Common myeloid progenitor, CD34-positive (primary cell): ENCODE results near the gene GCSAM.

Experiments used
- CTCF ChIA-PET: fragments of 350-600 bp; sonication (Branson Sonifier 250); formaldehyde crosslinking; loops from one replicate; lab custom pipeline; 2021; ENCODE audit warnings: antibody characterized with exemption; lab: Charles Lee
- POLR2A ChIA-PET: fragments of 350-600 bp; sonication (Branson Sonifier 250); formaldehyde crosslinking; loops from one replicate; lab custom pipeline; 2021; ENCODE audit warnings: antibody characterized with exemption; lab: Charles Lee
- DNase-seq, 3 donors: peaks; one replicate each; pipeline versions ENCODE4 v3.0.0 to v3.0.0-alpha.2; 2013
- H3K27ac ChIP-seq, 2 experiments: 1 replicate in 1 of 2; 2 replicates in 1 of 2; pipeline ENCODE4 v1.7.0; 2013; ENCODE audit warnings: inconsistent platforms in 2 of 2, low read length in 2 of 2, mild to moderate bottlenecking in 2 of 2, low read depth in 1 of 2, moderate library complexity in 1 of 2; ENCODE audit not compliant: severe bottlenecking in 2 of 2, insufficient read depth in 1 of 2, poor library complexity in 1 of 2
- H3K27me3 ChIP-seq, 5 experiments: replicated peaks in 2 of 5; 1 replicate in 3 of 5; 2 replicates in 2 of 5; pipeline versions ENCODE4 v1.6.1 to v1.7.0; 2013; ENCODE audit warnings: low read length in 4 of 5, mild to moderate bottlenecking in 2 of 5, moderate library complexity in 2 of 5, inconsistent platforms in 1 of 5; ENCODE audit not compliant: insufficient read depth in 5 of 5, control insufficient read depth in 4 of 5
- H3K36me3 ChIP-seq, 4 experiments: 1 replicate in 2 of 4; 2 replicates in 2 of 4; pipeline versions ENCODE4 v1.6.1 to v1.7.0; 2013; ENCODE audit warnings: low read length in 3 of 4, control low read depth in 1 of 4, mild to moderate bottlenecking in 1 of 4; ENCODE audit not compliant: control insufficient read depth in 4 of 4, insufficient read depth in 4 of 4
- H3K4me1 ChIP-seq, 4 experiments: 1 replicate in 3 of 4; 2 replicates in 1 of 4; pipeline versions ENCODE4 v1.6.1 to v1.7.1; 2013; ENCODE audit warnings: low read length in 3 of 4, mild to moderate bottlenecking in 3 of 4, control low read depth in 1 of 4, inconsistent platforms in 1 of 4, moderate library complexity in 1 of 4; ENCODE audit not compliant: control insufficient read depth in 4 of 4, insufficient read depth in 4 of 4; ENCODE audit errors: control extremely low read depth in 1 of 4
- H3K4me3 ChIP-seq, 7 experiments: 1 replicate in 4 of 7; 2 replicates in 3 of 7; pipeline versions ENCODE4 v1.5.1 to v1.7.0; 2013; ENCODE audit warnings: mild to moderate bottlenecking in 7 of 7, low read length in 6 of 7, moderate library complexity in 6 of 7, inconsistent platforms in 2 of 7, low read depth in 2 of 7, control low read depth in 1 of 7; ENCODE audit not compliant: insufficient read depth in 4 of 7, control insufficient read depth in 1 of 7; ENCODE audit errors: extremely low read depth in 1 of 7
- H3K9me3 ChIP-seq, 5 experiments: 1 replicate in 4 of 5; 2 replicates in 1 of 5; pipeline versions ENCODE4 v1.6.1 to v1.7.1; 2013; ENCODE audit warnings: low read length in 4 of 5, mild to moderate bottlenecking in 2 of 5, inconsistent platforms in 1 of 5, low read depth in 1 of 5, moderate library complexity in 1 of 5; ENCODE audit not compliant: control insufficient read depth in 4 of 5, insufficient read depth in 2 of 5; ENCODE audit errors: control extremely low read depth in 1 of 5
- WGBS: methylation state at CpG from one replicate; pipeline ENCODE4 v1.1.5; 2013; ENCODE audit not compliant: insufficient coverage; 5-methylcytosine and 5-hydroxymethylcytosine counted together

The GCSAM gene

DNA sequence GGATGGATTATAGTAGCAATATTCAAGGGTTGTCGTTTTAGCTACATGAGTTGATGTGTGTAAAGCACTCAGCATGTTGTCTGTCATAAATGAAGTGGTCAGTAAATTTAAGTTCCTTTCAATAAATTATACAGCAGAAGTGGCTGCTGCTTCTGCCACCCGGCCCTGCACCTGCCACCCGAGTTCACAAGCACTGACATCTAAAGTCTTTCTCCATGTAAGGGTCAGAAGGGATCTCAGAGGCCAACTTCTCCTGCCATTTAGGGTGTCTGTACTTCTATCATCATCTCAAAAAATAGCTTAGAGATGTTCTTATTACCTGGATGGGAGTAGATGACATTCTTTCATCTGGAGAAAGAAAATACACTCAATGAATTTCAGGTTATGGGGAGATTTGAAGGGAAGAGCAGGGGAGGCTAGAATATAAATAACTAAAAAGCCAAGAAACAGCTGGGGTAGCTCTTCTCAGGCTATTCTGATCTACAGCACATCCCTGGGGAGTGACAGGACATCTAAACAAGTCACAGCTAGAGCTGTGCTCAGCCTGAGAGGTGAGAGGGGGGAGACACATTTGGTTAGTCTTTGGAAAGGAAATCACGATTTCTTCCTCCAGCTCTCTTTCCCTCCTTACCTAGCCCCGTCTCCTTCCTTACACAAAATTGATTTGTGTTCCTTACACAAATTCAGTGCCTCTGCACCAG lies 8.0 kb downstream of the GCSAM start:
- peaks cover 0 to 8% (median 3%) of the 10 kb centered on the region in 4 experiments for H3K36me3 ChIP-seq
- H3K4me3 ChIP-seq = no peak overlapping the region
- H3K9me3 ChIP-seq = no peaks in the 10 kb centered on the region
- POLR2A ChIA-PET = no interaction called here
- CTCF ChIA-PET = interaction anchor here (0.6 to 2.1 kb wide), 8 partner anchors 10 to 409 kb away, joined by 3 to 8 read pairs (median 4); partner anchors contain the start of gene SLC9C1
- peaks cover 35 to 69% (median 52%) of the 10 kb centered on the region in 4 experiments for H3K4me1 ChIP-seq
- 66% methylated on average over 2 of the region's 5 CpGs for WGBS
- no peak for DNase-seq
- H3K27me3 ChIP-seq = no peaks in the 10 kb centered on the region
- no peak overlapping the region for H3K27ac ChIP-seq

GRCh38 chr3:112123548-112123947 lies 9.5 kb downstream of the GCSAM start:
- 94% methylated on average over 2 of the region's 2 CpGs for WGBS
- CTCF ChIA-PET = interaction anchor here (0.6 to 1.1 kb wide), 4 partner anchors 12 to 385 kb away, joined by 3 to 4 read pairs (median 3); no protein-coding TSS in a partner anchor
- POLR2A ChIA-PET = no interaction called here
- H3K27ac ChIP-seq = no peak overlapping the region
- no peak overlapping the region for H3K4me3 ChIP-seq
- H3K4me1 ChIP-seq = peaks cover 43 to 72% (median 54%) of the 10 kb centered on the region in 4 experiments
- no peak for DNase-seq
- no peaks in the 10 kb centered on the region for H3K9me3 ChIP-seq
- peaks cover 0 to 8% (median 3%) of the 10 kb centered on the region in 4 experiments for H3K36me3 ChIP-seq
- no peaks in the 10 kb centered on the region for H3K27me3 ChIP-seq

- no peak for DNase-seq
- H3K27ac ChIP-seq = no peak overlapping the region
- H3K4me1 ChIP-seq = peaks cover 41 to 71% (median 53%) of the 10 kb centered on the region in 4 experiments
- ChIA-PET POLR2A (no interaction called here), CTCF (interaction anchor here (0.7 to 1.1 kb wide), 3 partner anchors 11 to 205 kb away, joined by 3 to 4 read pairs (median 3); no protein-coding TSS in a partner anchor)
- no peak overlapping the region for H3K4me3 ChIP-seq
- peaks cover 0 to 8% (median 3%) of the 10 kb centered on the region in 4 experiments for H3K36me3 ChIP-seq
- no peaks in the 10 kb centered on the region for H3K27me3 ChIP-seq
- H3K9me3 ChIP-seq = no peaks in the 10 kb centered on the region
Measured at GRCh38 chr3:112122870-112123269, 10.2 kb downstream of the GCSAM start.

- H3K4me1 ChIP-seq = peaks cover 41 to 68% (median 53%) of the 10 kb centered on the region in 4 experiments
- peaks cover 0 to 8% (median 3%) of the 10 kb centered on the region in 4 experiments for H3K36me3 ChIP-seq
- no peaks in the 10 kb centered on the region for H3K9me3 ChIP-seq
- POLR2A ChIA-PET = no interaction called here
- H3K27ac ChIP-seq = no peak overlapping the region
- no CpG with 5 or more reads among the region's 2 CpGs for WGBS
- no peaks in the 10 kb centered on the region for H3K27me3 ChIP-seq
- no peak for DNase-seq
- CTCF ChIA-PET = interaction anchor here (0.9 to 1.6 kb wide), 5 partner anchors 10 to 16 kb away, joined by 3 to 6 read pairs (median 4); no protein-coding TSS in a partner anchor
- H3K4me3 ChIP-seq = peak overlapping the region in 1 of 7 experiments; percentile 16
Measured at GRCh38 chr3:112121577-112122547, 11.2 kb downstream of the GCSAM start.

- peak; percentile 41 to 87 (median 80) for DNase-seq
- peaks cover 30 to 55% (median 47%) of the 10 kb centered on the region in 4 experiments for H3K4me1 ChIP-seq
- peak overlapping the region; percentile 2 for H3K27ac ChIP-seq
- WGBS = 46% methylated on average over 2 of the region's 9 CpGs
- peaks cover 0 to 8% (median 3%) of the 10 kb centered on the region in 4 experiments for H3K36me3 ChIP-seq
- H3K4me3 ChIP-seq = peak overlapping the region in 4 of 7 experiments; percentile 17 to 53 (median 25)
- no peaks in the 10 kb centered on the region for H3K27me3 ChIP-seq
- ChIA-PET CTCF (interaction anchor here (1.1 to 1.5 kb wide), 4 partner anchors 9 to 179 kb away, joined by 3 to 6 read pairs (median 4); partner anchors contain the start of gene GCSAM), POLR2A (no interaction called here)
- no peaks in the 10 kb centered on the region for H3K9me3 ChIP-seq
Measured at GRCh38 chr3:112119962-112120836, 12.8 kb downstream of the GCSAM start.

DNA sequence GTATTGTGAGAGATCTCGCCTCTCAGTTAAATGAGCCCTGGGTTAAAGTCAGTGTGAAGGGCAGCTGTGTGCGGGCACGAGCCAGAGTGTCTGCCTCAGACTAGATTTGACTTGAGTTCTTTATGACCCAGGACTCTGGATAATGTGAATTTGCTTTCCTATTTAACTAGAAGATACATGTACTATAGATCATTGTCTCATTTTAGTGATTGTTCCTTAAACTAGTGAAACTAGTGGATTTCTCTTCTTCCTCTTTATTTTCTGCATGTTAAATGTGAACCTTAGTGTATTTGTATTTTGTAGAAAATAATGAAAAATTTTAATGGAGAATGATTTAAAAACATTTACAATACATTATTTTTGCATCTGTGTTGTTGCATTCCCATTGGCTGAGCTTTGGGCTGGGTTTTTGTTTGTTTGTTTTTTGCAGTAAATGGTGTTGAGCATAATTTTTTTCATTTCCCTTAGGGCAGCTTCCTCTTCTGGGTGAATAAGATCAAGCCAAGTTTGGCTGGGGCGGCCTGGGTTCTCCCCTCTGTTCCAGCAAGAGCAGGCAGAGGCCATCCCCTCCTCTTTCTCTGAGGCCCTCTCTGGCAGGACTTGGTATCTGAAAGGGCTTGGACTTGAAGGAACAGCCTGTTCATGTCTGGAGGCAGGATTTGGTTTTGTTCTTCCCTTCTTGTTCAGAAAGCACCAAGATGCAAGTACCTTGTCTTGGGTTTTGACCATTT lies 15.0 kb downstream of the GCSAM start:
- H3K27ac ChIP-seq = no peak overlapping the region
- CTCF ChIA-PET = interaction anchor here (0.9 to 1.9 kb wide), 4 partner anchors 11 to 1146 kb away, joined by 3 to 5 read pairs (median 4); no protein-coding TSS in a partner anchor
- H3K4me1 ChIP-seq = peaks cover 30 to 55% (median 45%) of the 10 kb centered on the region in 4 experiments
- peak; percentile 53 to 90 (median 85) for DNase-seq
- WGBS = 85% methylated on average over 4 of the region's 4 CpGs
- H3K36me3 ChIP-seq = peaks cover 0 to 3% (median under 1%) of the 10 kb centered on the region in 4 experiments
- no peaks in the 10 kb centered on the region for H3K9me3 ChIP-seq
- H3K4me3 ChIP-seq = no peak overlapping the region
- POLR2A ChIA-PET = no interaction called here
- no peaks in the 10 kb centered on the region for H3K27me3 ChIP-seq
